ENCODE data around the gene CDCP2.
"Not testable (repeated sequence)": the region's sequence is repeated elsewhere in the genome, so short reads cannot be mapped to it uniquely, and the experiment has no call there.

The CDCP2 gene

DNA sequence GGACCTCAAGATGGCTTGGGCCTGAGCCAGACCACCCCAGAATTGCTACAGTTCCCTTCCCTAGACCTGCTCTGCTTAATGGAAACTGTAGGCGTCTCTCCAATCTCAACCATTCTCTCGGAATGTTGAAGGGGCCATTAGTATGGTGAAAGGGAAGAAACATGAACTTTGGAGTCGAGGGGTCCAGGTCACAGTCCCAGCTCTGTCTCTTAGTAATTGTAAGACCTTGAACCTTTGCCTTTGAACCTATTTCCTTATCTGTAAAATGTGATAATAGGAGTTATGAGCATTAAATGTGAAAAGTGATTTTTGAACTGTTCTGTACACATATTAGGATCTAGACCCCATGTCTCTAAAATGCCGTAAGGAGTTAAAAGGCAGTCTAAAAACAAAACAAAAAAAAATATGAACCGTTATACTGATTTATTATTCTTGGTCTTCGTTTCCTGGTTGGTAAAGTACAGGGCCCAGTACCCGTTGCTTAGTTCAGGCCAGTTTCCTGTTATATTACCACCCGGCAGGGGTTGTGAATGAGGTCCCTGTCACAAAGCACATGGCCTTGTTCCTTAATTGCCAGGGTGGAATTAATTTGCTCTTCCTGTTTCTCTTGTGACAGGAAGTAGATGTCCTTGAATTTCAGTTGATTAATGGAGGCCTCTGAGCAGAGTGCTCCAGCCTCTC, 57.1 kb downstream of the CDCP2 start:
- Histone ChIP-seq H3K27me3 (ENCODE audit: control insufficient read depth, insufficient read depth, low read length, poor library complexity, severe bottlenecking) (no peaks in the 10 kb centered on the region), H3K27ac (ENCODE audit: insufficient read depth, low read depth, low read length, poor library complexity, severe bottlenecking) (no peak overlapping the region), H3K4me3 (ENCODE audit: insufficient read depth, low read depth, low read length) (no peak overlapping the region), H3K4me1 (ENCODE audit: control insufficient read depth, insufficient read depth, low read length) (no peaks in the 10 kb centered on the region), H3K36me3 (ENCODE audit: control insufficient read depth, insufficient read depth, low read length) (no peaks in the 10 kb centered on the region), H3K9me3 (ENCODE audit: control insufficient read depth, low read length) (no peaks in the 10 kb centered on the region)
- WGBS, 2 experiments: 93 to 95% methylated on average over 8 of the region's 8 CpGs

- not testable (repeated sequence) for H3K27me3 ChIP-seq (ENCODE audit: control insufficient read depth, insufficient read depth, low read length, poor library complexity, severe bottlenecking); H3K36me3 ChIP-seq (ENCODE audit: control insufficient read depth, insufficient read depth, low read length); H3K4me3 ChIP-seq (ENCODE audit: insufficient read depth, low read depth, low read length); H3K4me1 ChIP-seq (ENCODE audit: control insufficient read depth, insufficient read depth, low read length); H3K27ac ChIP-seq (ENCODE audit: insufficient read depth, low read depth, low read length, poor library complexity, severe bottlenecking); H3K9me3 ChIP-seq (ENCODE audit: control insufficient read depth, low read length)
- 0% methylated on average over 1 of the region's 1 CpG for WGBS, 2 experiments
Measured at GRCh38 chr1:54094730-54095105, 58.1 kb downstream of the CDCP2 start.

DNA sequence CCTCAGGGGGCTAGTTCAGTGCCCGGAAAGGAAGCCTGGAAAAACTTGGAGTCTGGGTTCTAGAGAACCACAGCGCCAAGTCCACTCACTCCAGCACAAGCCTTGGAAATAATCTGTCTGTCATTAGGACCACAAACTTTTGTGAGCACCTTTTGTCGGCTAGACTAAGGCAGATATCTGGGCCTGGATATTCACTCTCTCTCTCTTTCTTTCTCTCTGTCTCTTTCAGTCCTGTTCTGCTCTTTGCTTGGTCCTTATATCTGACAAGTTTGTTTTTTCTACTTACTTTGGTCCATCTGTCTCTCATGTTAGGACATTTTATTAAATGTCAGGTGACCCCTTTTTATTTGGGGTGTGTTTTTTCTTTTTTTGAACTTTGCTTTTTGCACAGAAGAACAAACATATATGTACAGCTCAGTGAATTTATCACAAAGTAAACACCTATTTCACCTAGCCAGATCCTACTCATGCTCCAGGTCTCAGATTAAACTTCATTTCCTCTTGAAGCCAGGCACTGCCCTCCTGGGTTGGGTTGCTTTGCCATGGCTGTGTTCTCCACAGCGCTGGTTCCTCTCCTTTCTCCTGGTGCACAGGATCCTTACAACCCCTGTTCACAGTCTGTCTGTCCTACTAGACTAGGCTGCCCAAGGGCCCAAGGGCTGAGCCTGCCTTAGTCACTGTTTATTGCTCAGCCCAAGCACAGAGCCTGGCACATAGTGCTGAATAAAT, 58.6 kb downstream of the CDCP2 start:
- no peaks in the 10 kb centered on the region for H3K27me3 ChIP-seq (ENCODE audit: control insufficient read depth, insufficient read depth, low read length, poor library complexity, severe bottlenecking)
- no peaks in the 10 kb centered on the region for H3K4me1 ChIP-seq (ENCODE audit: control insufficient read depth, insufficient read depth, low read length)
- no peak overlapping the region for H3K4me3 ChIP-seq (ENCODE audit: insufficient read depth, low read depth, low read length)
- no peak overlapping the region for H3K27ac ChIP-seq (ENCODE audit: insufficient read depth, low read depth, low read length, poor library complexity, severe bottlenecking)
- no peaks in the 10 kb centered on the region for H3K9me3 ChIP-seq (ENCODE audit: control insufficient read depth, low read length)
- no peaks in the 10 kb centered on the region for H3K36me3 ChIP-seq (ENCODE audit: control insufficient read depth, insufficient read depth, low read length)
- 91 to 94% methylated on average over 4 of the region's 4 CpGs for WGBS, 2 experiments

- Histone ChIP-seq H3K9me3 (ENCODE audit: control insufficient read depth, low read length) (no peaks in the 10 kb centered on the region), H3K4me1 (ENCODE audit: control insufficient read depth, insufficient read depth, low read length) (no peaks in the 10 kb centered on the region), H3K36me3 (ENCODE audit: control insufficient read depth, insufficient read depth, low read length) (no peaks in the 10 kb centered on the region), H3K27ac (ENCODE audit: insufficient read depth, low read depth, low read length, poor library complexity, severe bottlenecking) (no peak overlapping the region), H3K27me3 (ENCODE audit: control insufficient read depth, insufficient read depth, low read length, poor library complexity, severe bottlenecking) (no peaks in the 10 kb centered on the region), H3K4me3 (ENCODE audit: insufficient read depth, low read depth, low read length) (no peak overlapping the region)
- 83 to 96% methylated on average over 3 of the region's 3 CpGs for WGBS, 2 experiments
Measured at GRCh38 chr1:54091666-54092065, 61.1 kb downstream of the CDCP2 start.

DNA sequence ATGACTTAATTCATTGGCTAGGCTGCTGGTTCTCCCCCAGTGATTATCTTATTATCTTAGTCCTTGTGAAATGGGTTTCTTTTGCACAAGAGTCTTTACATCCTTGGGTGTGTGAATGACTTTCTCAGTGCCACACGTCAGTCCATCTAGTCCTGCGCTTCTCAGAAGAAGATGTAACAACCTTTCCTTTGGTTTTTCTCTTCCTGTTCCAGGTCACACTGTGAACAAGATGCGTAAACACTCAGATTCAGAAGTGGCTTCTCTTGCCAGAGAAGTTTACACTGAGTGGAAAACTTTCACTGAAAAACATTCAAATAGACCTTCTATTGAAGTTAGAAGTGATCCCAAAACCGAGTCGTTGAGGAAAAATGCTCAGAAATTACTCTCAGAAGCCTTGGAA, 64.4 kb downstream of the CDCP2 start:
- Histone ChIP-seq H3K4me1 (ENCODE audit: control insufficient read depth, insufficient read depth, low read length) (no peaks in the 10 kb centered on the region), H3K4me3 (ENCODE audit: insufficient read depth, low read depth, low read length) (no peak overlapping the region), H3K27ac (ENCODE audit: insufficient read depth, low read depth, low read length, poor library complexity, severe bottlenecking) (no peak overlapping the region), H3K9me3 (ENCODE audit: control insufficient read depth, low read length) (no peaks in the 10 kb centered on the region), H3K27me3 (ENCODE audit: control insufficient read depth, insufficient read depth, low read length, poor library complexity, severe bottlenecking) (no peaks in the 10 kb centered on the region), H3K36me3 (ENCODE audit: control insufficient read depth, insufficient read depth, low read length) (no peaks in the 10 kb centered on the region)
- 92 to 98% methylated on average over 5 of the region's 5 CpGs for WGBS, 2 experiments

GRCh38 chr1:54086754-54087153, 66.0 kb downstream of the CDCP2 start:
- Histone ChIP-seq H3K27me3 (ENCODE audit: control insufficient read depth, insufficient read depth, low read length, poor library complexity, severe bottlenecking) (no peaks in the 10 kb centered on the region), H3K9me3 (ENCODE audit: control insufficient read depth, low read length) (no peaks in the 10 kb centered on the region), H3K4me3 (ENCODE audit: insufficient read depth, low read depth, low read length) (no peak overlapping the region), H3K27ac (ENCODE audit: insufficient read depth, low read depth, low read length, poor library complexity, severe bottlenecking) (no peak overlapping the region), H3K36me3 (ENCODE audit: control insufficient read depth, insufficient read depth, low read length) (no peaks in the 10 kb centered on the region), H3K4me1 (ENCODE audit: control insufficient read depth, insufficient read depth, low read length) (no peaks in the 10 kb centered on the region)
- 100% methylated on average over 1 of the region's 1 CpG for WGBS, 2 experiments

DNA sequence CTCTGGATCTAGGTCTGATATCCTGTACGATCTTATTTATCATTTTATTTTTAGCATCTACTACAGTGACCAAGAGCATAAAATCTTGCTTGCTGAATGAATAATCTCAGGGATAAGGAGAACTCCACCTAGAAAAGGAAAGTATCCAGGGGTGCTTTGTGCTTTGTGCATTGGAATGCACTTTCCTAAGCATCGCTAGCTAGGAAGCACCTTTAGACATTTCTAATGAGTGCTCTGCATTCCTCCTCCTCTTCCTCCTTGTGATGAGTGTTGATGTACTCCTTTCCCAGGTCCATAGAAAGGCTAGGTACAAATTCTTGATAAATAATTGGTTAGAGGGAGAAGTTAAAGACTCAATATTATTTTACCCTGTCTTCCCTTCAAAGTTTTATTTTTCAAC, 68.0 kb downstream of the CDCP2 start:
- H3K4me3 ChIP-seq (ENCODE audit: insufficient read depth, low read depth, low read length): no peak overlapping the region
- no peaks in the 10 kb centered on the region for H3K9me3 ChIP-seq (ENCODE audit: control insufficient read depth, low read length)
- H3K4me1 ChIP-seq (ENCODE audit: control insufficient read depth, insufficient read depth, low read length): no peaks in the 10 kb centered on the region
- no peaks in the 10 kb centered on the region for H3K36me3 ChIP-seq (ENCODE audit: control insufficient read depth, insufficient read depth, low read length)
- H3K27me3 ChIP-seq (ENCODE audit: control insufficient read depth, insufficient read depth, low read length, poor library complexity, severe bottlenecking): no peaks in the 10 kb centered on the region
- no peak overlapping the region for H3K27ac ChIP-seq (ENCODE audit: insufficient read depth, low read depth, low read length, poor library complexity, severe bottlenecking)
- 77 to 78% methylated on average over 1 to 2 of the region's 2 CpGs for WGBS, 2 experiments
